ENCODE data around the gene RPS8.

GRCh38 chr1:44807364-44808062 is 32.2 kb downstream of the RPS8 start:
- TF ChIP-seq CTCF (IDR thresholded peaks at IDR 0.05; ENCODE audit: insufficient read depth, low read length, poor library complexity, severe bottlenecking) (no peak), EZH2phosphoT487 (conservative IDR thresholded peaks at IDR 0.05; ENCODE audit: low read length) (no peak)

Data from SU-DHL-6 (cell line).